ENCODE measurements around the gene NAT10.

- TF ChIP-seq POLR2AphosphoS5 (IDR thresholded peaks at IDR 0.05; ENCODE audit: borderline replicate concordance, low read depth, low read length), result no peak
- no peak for TF ChIP-seq EZH2 (IDR thresholded peaks at IDR 0.05)
These were observed 57.0 kb downstream of the NAT10 start for GRCh38 chr11:34162493-34162820.

Data from SK-N-MC (cell line).